HUES64 (cell line): ENCODE data around the gene IPO9.
A peak's percentile ranks its signal among the peaks of the same experiment; 100 is the strongest.
"Not testable (repeated sequence)": the region's sequence is repeated elsewhere in the genome, so short reads cannot be mapped to it uniquely, and the experiment has no call there.

Experiments
- H3K27ac ChIP-seq: 2 replicates; pipeline ENCODE4 v1.7.0; 2013; ENCODE audit warnings: low read depth, low read length, inconsistent platforms
- H3K27me3 ChIP-seq: 2 replicates; pipeline ENCODE4 v1.6.1; 2013; ENCODE audit warnings: mild to moderate bottlenecking, low read length; ENCODE audit not compliant: insufficient read depth
- H3K36me3 ChIP-seq: 2 replicates; pipeline ENCODE4 v1.6.1; 2013; ENCODE audit warnings: mild to moderate bottlenecking, low read length; ENCODE audit not compliant: insufficient read depth
- H3K4me1 ChIP-seq: 2 replicates; pipeline ENCODE4 v1.6.1; 2013; ENCODE audit warnings: mild to moderate bottlenecking, low read length, moderate library complexity; ENCODE audit not compliant: insufficient read depth
- H3K4me3 ChIP-seq: 2 replicates; pipeline ENCODE4 v1.5.1; 2013; ENCODE audit warnings: mild to moderate bottlenecking, low read length, moderate library complexity
- H3K9ac ChIP-seq: 2 replicates; pipeline ENCODE4 v1.6.1; 2013; ENCODE audit warnings: mild to moderate bottlenecking, low read depth, low read length
- H3K9me3 ChIP-seq: 2 replicates; pipeline ENCODE4 v1.6.1; 2013; ENCODE audit warnings: low read depth, low read length; ENCODE audit not compliant: insufficient read depth
- WGBS: fragments of 150-250, 120-280 bp; methylation state at CpG from one replicate; pipeline ENCODE4 v1.1.7; 2013; ENCODE audit warnings: missing lambda C conversion rate; 5-methylcytosine and 5-hydroxymethylcytosine counted together

IPO9 gene

DNA sequence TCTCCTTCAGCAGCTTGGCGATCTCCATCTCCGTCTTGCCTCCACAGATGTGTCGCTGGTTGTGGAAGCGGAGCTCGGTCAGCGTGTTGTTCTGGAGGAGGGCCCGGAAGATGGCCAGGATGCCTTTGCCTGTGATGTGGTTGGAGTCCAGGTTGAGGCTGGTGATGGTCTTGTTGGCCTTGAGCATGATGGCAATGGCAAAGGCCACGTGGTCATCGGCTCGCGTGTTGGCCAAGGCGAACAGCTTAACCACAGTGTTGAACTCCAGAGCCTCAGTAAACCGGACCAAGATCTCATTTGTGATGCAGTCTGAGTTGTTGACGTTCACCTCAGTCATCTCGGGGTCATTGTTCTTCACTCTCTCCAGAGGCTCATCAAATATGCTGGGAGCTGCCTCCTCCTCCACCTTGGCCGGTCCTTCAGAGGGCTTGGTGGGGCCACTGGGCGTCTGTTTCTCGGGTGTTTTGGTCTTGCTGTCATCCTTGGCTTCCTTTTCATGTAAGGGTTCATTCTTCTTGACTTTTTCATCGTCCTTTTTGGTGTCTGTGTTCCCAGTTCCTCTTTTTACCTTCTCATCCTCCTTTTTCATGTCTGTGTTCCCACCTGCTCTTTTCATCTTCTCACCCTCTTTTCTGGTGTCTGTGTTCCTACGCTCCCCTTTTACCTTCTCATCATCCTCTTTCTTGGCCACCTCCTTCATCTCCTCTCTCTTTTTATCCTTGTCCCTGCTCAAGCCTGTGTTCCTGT, 70.9 kb downstream of the IPO9 start:
- Histone ChIP-seq H3K9me3 (no peaks in the 10 kb centered on the region), H3K27ac (no peak overlapping the region), H3K4me1 (peaks cover 10% of the 10 kb centered on the region), H3K4me3 (no peak overlapping the region), H3K27me3 (no peaks in the 10 kb centered on the region), H3K9ac (no peak overlapping the region), H3K36me3 (no peaks in the 10 kb centered on the region)
- 92% methylated on average over 20 of the region's 20 CpGs for WGBS

DNA sequence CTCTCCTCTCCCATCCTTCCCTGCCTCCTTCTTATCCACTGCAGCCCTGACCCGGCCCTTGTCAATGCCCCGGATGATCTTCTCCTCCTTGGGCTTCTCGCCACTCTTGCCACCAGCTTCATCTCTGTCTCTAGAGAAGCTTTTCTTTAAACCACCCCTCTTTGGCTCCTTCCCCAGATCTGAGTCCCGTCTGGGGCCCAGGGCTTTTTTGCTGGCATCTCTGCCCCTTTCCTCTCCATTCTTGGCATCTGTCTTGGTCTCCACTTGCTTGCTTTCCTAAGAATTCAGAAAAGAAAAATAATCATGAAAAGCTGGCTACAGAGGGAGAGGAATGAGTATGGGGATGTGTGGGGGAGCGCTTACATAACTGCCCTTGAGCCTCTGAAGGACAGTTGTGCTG, 71.5 kb downstream of the IPO9 start:
- WGBS = 90% methylated on average over 5 of the region's 5 CpGs
- no peak overlapping the region for H3K4me3 ChIP-seq
- no peaks in the 10 kb centered on the region for H3K9me3 ChIP-seq
- H3K4me1 ChIP-seq = peaks cover 12% of the 10 kb centered on the region
- H3K27ac ChIP-seq = no peak overlapping the region
- no peak overlapping the region for H3K9ac ChIP-seq
- no peaks in the 10 kb centered on the region for H3K36me3 ChIP-seq
- no peaks in the 10 kb centered on the region for H3K27me3 ChIP-seq

DNA sequence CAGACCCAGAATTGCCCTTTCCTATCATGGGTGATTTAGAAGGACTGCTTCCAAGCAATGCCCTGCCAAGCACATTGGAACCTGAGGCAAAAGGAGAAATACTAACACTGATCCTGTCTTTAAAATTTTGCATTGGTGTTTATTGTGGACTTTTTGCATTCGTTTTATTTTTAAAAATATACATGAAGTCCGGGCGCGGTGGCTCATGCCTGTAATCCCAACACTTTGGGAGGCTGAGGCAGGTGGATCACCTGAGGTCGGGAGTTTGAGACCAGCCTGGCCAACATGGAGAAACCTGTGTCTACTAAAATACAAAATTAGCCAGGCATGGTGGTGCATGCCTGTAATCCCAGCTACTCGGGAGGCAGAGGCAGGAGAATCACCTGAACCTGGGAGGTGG, 72.1 kb downstream of the IPO9 start:
- not testable (repeated sequence) for H3K27me3 ChIP-seq, H3K9ac ChIP-seq, H3K36me3 ChIP-seq, H3K4me3 ChIP-seq, H3K27ac ChIP-seq, H3K9me3 ChIP-seq
- WGBS = 95% methylated on average over 6 of the region's 6 CpGs
- peaks cover 13% of the 10 kb centered on the region for H3K4me1 ChIP-seq

DNA sequence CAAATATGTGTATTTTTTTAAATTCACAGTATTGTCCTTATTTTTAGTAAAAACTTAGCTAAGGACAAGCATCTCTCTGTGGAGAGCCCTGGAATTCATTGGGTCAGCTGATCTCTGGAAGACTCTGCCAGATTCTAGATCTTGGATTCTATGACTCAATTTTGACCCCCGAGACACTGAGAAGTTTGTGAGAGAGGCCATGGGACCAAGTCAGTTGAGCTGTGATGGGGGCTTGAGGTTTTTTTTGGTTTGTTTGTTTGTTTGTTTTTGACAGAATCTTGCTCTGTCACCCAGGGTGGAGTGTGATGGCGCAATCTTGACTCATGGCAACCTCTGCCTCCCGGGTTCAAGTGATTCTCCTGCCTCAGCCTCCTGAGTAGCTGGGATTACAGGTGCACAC, 73.2 kb downstream of the IPO9 start:
- Histone ChIP-seq H3K4me3 (no peak overlapping the region), H3K9me3 (no peaks in the 10 kb centered on the region), H3K27ac (no peak overlapping the region), H3K4me1 (peaks cover 13% of the 10 kb centered on the region), H3K27me3 (no peaks in the 10 kb centered on the region), H3K9ac (no peak overlapping the region), H3K36me3 (no peaks in the 10 kb centered on the region)
- 99% methylated on average over 3 of the region's 3 CpGs for WGBS

DNA sequence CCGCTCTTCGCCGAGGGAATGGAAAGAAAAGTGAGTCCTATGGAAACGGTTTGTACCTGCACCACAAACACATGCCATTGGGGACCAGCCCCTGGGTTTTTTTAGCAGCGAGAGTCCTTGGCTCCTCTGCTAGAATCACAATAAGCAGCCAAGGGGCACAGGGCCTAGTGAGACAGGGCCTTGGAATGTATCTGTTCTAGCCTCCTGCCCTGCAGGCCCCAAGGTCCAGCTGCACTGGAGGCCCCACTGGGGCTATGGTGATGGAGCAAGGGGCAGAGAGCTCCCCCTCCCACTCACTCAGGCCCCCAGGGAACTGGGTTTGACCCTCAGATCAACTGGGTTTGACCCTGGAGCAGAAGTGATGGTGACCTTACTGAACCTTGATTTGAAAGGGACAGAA, 74.2 kb downstream of the IPO9 start:
- H3K4me1 ChIP-seq = peaks cover 13% of the 10 kb centered on the region
- no peak overlapping the region for H3K9ac ChIP-seq
- WGBS = 77% methylated on average over 5 of the region's 5 CpGs
- H3K27me3 ChIP-seq = no peaks in the 10 kb centered on the region
- no peaks in the 10 kb centered on the region for H3K9me3 ChIP-seq
- no peak overlapping the region for H3K27ac ChIP-seq
- no peaks in the 10 kb centered on the region for H3K36me3 ChIP-seq
- no peak overlapping the region for H3K4me3 ChIP-seq

DNA sequence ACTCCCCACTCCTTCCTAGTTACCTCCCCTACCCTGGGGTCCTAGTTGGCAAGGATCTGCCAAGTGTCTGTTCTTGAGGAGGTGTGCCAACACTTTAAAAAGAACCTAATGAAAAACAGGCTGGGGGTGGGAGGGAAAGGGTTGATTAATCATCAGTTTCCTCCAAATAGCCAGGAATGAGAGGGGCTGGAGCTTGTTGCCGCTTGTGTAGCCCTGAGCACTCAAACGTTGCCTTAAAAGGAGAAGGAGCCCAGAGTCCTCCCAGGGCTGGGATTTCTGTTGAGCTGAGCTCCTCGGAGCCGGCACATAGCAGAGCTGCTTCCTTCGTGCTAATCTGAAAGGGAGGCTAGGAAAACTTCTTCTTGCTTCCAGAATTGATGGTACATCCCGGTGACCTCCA, 75.6 kb downstream of the IPO9 start:
- WGBS = 48% methylated on average over 6 of the region's 6 CpGs
- H3K9ac ChIP-seq = peak overlapping the region; percentile 29; the same call in 1 of the 2 replicates

DNA sequence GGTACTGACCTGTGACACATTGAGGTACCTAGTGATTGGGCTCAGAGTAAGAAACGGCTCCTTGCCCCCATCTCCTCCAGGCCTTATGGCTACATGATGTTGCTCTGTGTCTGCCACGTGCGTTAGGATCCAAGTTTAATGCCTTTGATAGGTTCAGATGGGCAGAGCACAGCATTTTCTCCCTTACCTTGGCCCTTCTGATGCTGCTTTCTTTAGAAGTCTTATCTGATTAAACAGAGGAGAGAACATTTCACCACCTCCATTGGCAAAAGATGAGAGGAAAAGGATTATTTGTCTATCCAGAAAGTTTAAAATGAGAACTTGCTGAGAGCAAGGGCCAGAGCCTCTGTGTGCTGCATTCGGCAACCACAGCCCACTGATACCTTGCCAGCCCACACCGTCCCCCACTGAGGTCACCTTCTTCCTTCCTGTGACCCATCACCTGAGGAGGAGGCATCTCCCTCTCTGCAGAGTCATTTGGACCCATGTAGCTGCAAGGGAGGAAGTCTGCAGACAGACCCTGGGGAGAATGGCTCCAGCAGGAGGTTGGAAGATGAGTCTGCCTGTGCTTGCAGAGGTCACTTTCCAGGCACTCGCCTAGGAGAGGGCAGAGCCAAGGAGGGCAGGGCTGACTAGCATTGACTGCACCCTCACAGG, 76.4 kb downstream of the IPO9 start:
- Histone ChIP-seq H3K27ac (peak overlapping the region; percentile 43; the same call in 1 of the 2 replicates), H3K36me3 (no peaks in the 10 kb centered on the region), H3K4me1 (peaks cover 13% of the 10 kb centered on the region), H3K9me3 (no peaks in the 10 kb centered on the region), H3K27me3 (no peaks in the 10 kb centered on the region), H3K4me3 (no peak overlapping the region), H3K9ac (peak overlapping the region; percentile 18; the same call in 1 of the 2 replicates)
- 88% methylated on average over 6 of the region's 6 CpGs for WGBS

More for the DNA sequence above, 75.6 kb downstream of the IPO9 start:
- Histone ChIP-seq H3K36me3 (no peaks in the 10 kb centered on the region), H3K4me3 (no peak overlapping the region), H3K27me3 (no peaks in the 10 kb centered on the region), H3K4me1 (peaks cover 13% of the 10 kb centered on the region), H3K9me3 (no peaks in the 10 kb centered on the region), H3K27ac (peak overlapping the region; percentile 43; the same call in 1 of the 2 replicates)

DNA sequence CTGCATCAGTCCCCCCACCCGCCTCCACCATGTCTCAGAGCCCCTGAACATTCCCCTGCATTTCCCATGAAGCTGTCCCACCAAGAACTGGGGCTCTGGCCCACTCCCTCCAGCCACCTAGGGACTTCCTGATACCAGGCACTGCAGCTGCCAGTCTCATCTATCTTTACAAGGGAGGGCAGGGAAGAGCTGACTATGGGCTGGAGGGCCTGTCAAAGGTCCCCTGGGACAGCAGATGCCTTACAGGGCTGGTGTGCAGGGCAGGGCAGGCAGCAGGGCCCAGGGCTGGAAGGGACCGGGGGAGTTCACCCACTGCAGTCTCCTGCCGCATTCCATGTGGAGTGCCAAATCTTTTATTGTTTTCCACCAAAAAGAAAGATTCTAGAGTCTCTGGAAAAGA, 77.4 kb downstream of the IPO9 start:
- Histone ChIP-seq H3K4me1 (peaks cover 13% of the 10 kb centered on the region), H3K4me3 (no peak overlapping the region), H3K9ac (no peak overlapping the region), H3K36me3 (no peaks in the 10 kb centered on the region), H3K9me3 (no peaks in the 10 kb centered on the region), H3K27me3 (no peaks in the 10 kb centered on the region), H3K27ac (no peak overlapping the region)
- 89% methylated on average over 3 of the region's 3 CpGs for WGBS

DNA sequence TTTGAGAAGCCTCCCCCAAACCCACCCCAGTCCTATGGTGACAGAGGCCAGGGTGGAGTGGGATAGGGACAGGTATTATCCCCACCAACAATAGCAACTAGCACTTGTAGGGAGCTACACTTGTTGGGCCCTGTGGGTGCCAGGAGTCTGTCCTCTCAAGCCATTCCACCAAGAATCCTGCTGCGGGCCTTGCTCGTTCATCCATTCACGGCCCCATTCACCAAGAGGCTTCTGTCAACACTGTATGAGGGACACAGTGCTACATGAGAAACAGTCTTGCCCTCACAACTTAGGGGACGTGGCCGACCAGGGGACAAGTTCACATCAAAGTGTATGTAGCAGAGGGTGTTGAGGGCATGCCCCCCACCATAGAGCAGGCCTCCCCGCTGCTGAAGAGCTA, 78.7 kb downstream of the IPO9 start:
- no peak overlapping the region for H3K9ac ChIP-seq
- 91% methylated on average over 6 of the region's 6 CpGs for WGBS
- H3K4me3 ChIP-seq = no peak overlapping the region
- H3K9me3 ChIP-seq = no peaks in the 10 kb centered on the region
- H3K4me1 ChIP-seq = peaks cover 18% of the 10 kb centered on the region
- no peaks in the 10 kb centered on the region for H3K27me3 ChIP-seq
- H3K36me3 ChIP-seq = no peaks in the 10 kb centered on the region
- no peak overlapping the region for H3K27ac ChIP-seq

DNA sequence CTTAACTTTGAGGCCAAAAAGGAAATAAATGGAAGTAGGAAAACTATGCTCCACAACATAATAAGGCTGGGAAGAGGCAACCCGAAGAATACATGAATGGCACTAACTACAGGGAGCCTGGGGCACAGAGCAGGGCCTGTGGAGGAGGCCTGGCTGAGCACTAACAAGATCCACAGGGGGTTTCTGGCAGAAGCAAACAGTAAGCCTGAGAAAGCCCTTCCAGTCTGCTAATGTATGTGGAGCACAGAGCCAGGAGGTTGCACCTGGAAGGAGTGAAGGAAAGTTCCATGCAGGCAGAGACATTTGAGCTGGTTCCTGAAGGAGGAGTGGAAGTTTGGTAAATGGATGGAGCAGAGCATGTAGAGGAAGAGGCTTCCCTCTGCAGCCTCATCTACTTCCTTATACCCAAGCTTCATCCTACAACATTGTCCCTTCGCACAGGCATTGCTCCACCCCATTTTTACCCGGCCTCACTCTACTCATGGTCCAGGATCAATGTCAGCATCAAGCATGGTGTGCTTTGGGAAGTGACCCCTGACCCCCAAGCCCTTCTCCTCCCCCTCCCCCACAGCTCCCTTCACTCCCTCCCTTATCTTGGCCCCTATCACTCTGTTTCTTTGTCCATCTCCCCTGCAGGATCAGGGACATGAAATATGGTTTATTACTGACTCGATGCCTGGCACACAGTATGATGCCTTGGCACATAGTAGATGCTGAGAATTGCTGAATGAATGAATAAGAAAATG, 83.0 kb downstream of the IPO9 start:
- WGBS = 62% methylated on average over 4 of the region's 4 CpGs
- peak overlapping the region; percentile 20; the same call in 1 of the 2 replicates for H3K27ac ChIP-seq

DNA sequence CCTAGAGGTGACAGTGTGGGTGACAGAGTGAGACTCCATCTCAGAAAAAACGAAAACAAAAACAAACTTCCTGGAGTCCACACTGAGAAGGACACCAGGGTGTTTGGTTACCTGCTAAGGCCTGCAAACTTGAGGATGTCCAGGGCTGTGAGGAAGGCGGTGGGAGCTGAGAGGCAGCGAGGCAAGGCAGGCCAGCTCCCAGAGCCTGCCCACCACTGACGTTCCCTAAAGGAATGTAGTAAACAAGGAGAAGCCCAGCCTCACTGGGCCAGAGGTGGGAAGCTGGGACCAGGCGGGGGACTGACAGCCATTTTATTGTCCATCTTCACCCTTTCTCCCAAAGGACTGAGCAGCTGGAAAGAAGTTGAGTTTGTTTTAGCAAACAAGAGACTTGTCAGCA, 83.9 kb downstream of the IPO9 start:
- no peak overlapping the region for H3K9ac ChIP-seq
- no peak overlapping the region for H3K27ac ChIP-seq
- H3K27me3 ChIP-seq = no peaks in the 10 kb centered on the region
- H3K9me3 ChIP-seq = no peaks in the 10 kb centered on the region
- H3K4me3 ChIP-seq = no peak overlapping the region
- peaks cover 5% of the 10 kb centered on the region; the same call in 1 of the 2 replicates for H3K4me1 ChIP-seq
- H3K36me3 ChIP-seq = no peaks in the 10 kb centered on the region
- WGBS = 78% methylated on average over 4 of the region's 5 CpGs

More for the DNA sequence above, 83.0 kb downstream of the IPO9 start:
- Histone ChIP-seq H3K27me3 (no peaks in the 10 kb centered on the region), H3K36me3 (no peaks in the 10 kb centered on the region), H3K4me3 (no peak overlapping the region), H3K4me1 (peaks cover 5% of the 10 kb centered on the region; the same call in 1 of the 2 replicates), H3K9ac (no peak overlapping the region), H3K9me3 (no peaks in the 10 kb centered on the region)
